ENCODE measurements around the gene OTOP2.
"Not testable (repeated sequence)": the region's sequence is repeated elsewhere in the genome, so short reads cannot be mapped to it uniquely, and the experiment has no call there.

The OTOP2 gene

GRCh38 chr17:74904687-74905409, 19.2 kb upstream of the OTOP2 start:
- no peak for TF ChIP-seq CTCF (IDR thresholded peaks at IDR 0.05)
- no peaks in the 10 kb centered on the region for H3K36me3 ChIP-seq (ENCODE audit: control insufficient read depth, insufficient read depth, low read length)
- no peak overlapping the region for H3K9ac ChIP-seq
- H3K27me3 ChIP-seq (ENCODE audit: control insufficient read depth, insufficient read depth, low read length), result no peaks in the 10 kb centered on the region
- H3K79me2 ChIP-seq, result no peaks in the 10 kb centered on the region
- no peak overlapping the region for H3K4me2 ChIP-seq (ENCODE audit: low read length)
- no peak overlapping the region for H3K27ac ChIP-seq
- H3K4me3 ChIP-seq (ENCODE audit: low read depth, low read length), result no peak overlapping the region
- H3K9me3 ChIP-seq (ENCODE audit: control insufficient read depth, low read length), result no peaks in the 10 kb centered on the region
- no peaks in the 10 kb centered on the region for H3K4me1 ChIP-seq
- no peak overlapping the region for H2AFZ ChIP-seq

- not testable (repeated sequence) for H3K79me2 ChIP-seq; H3K27me3 ChIP-seq (ENCODE audit: control insufficient read depth, insufficient read depth, low read length); H3K9me3 ChIP-seq (ENCODE audit: control insufficient read depth, low read length); H2AFZ ChIP-seq; H3K9ac ChIP-seq; H3K4me3 ChIP-seq (ENCODE audit: low read depth, low read length); H3K27ac ChIP-seq; H3K36me3 ChIP-seq (ENCODE audit: control insufficient read depth, insufficient read depth, low read length); H3K4me1 ChIP-seq; H3K4me2 ChIP-seq (ENCODE audit: low read length)
Measured at GRCh38 chr17:74906214-74906793, 17.8 kb upstream of the OTOP2 start.

GRCh38 chr17:74907012-74907411, 17.1 kb upstream of the OTOP2 start:
- no peaks in the 10 kb centered on the region for H3K79me2 ChIP-seq
- H3K27me3 ChIP-seq (ENCODE audit: control insufficient read depth, insufficient read depth, low read length), result no peaks in the 10 kb centered on the region
- H2AFZ ChIP-seq, result no peak overlapping the region
- no peaks in the 10 kb centered on the region for H3K9me3 ChIP-seq (ENCODE audit: control insufficient read depth, low read length)
- no peak for TF ChIP-seq CTCF (IDR thresholded peaks at IDR 0.05)
- no peak overlapping the region for H3K4me3 ChIP-seq (ENCODE audit: low read depth, low read length)
- no peak overlapping the region for H3K9ac ChIP-seq
- no peaks in the 10 kb centered on the region for H3K4me1 ChIP-seq
- no peak overlapping the region for H3K27ac ChIP-seq
- no peaks in the 10 kb centered on the region for H3K36me3 ChIP-seq (ENCODE audit: control insufficient read depth, insufficient read depth, low read length)
- no peak overlapping the region for H3K4me2 ChIP-seq (ENCODE audit: low read length)

- not testable (repeated sequence) for H3K4me2 ChIP-seq (ENCODE audit: low read length); H3K27me3 ChIP-seq (ENCODE audit: control insufficient read depth, insufficient read depth, low read length); H3K9me3 ChIP-seq (ENCODE audit: control insufficient read depth, low read length); H3K9ac ChIP-seq; H3K4me3 ChIP-seq (ENCODE audit: low read depth, low read length); H3K27ac ChIP-seq; H3K79me2 ChIP-seq; H3K4me1 ChIP-seq; H3K36me3 ChIP-seq (ENCODE audit: control insufficient read depth, insufficient read depth, low read length); H2AFZ ChIP-seq
Measured at GRCh38 chr17:74909097-74909496, 15.0 kb upstream of the OTOP2 start.

- H3K4me3 ChIP-seq (ENCODE audit: low read depth, low read length); H3K4me1 ChIP-seq; H2AFZ ChIP-seq; H3K27me3 ChIP-seq (ENCODE audit: control insufficient read depth, insufficient read depth, low read length); H3K27ac ChIP-seq; H3K4me2 ChIP-seq (ENCODE audit: low read length); H3K79me2 ChIP-seq; H3K9me3 ChIP-seq (ENCODE audit: control insufficient read depth, low read length); H3K36me3 ChIP-seq (ENCODE audit: control insufficient read depth, insufficient read depth, low read length); H3K9ac ChIP-seq: not testable (repeated sequence)
Measured at GRCh38 chr17:74911423-74911822, 12.7 kb upstream of the OTOP2 start.

- Histone ChIP-seq H3K9ac (no peak overlapping the region), H3K36me3 (ENCODE audit: control insufficient read depth, insufficient read depth, low read length) (no peaks in the 10 kb centered on the region), H3K27me3 (ENCODE audit: control insufficient read depth, insufficient read depth, low read length) (no peaks in the 10 kb centered on the region), H2AFZ (no peak overlapping the region), H3K79me2 (no peaks in the 10 kb centered on the region), H3K4me1 (no peaks in the 10 kb centered on the region), H3K27ac (no peak overlapping the region), H3K4me2 (ENCODE audit: low read length) (no peak overlapping the region), H3K4me3 (ENCODE audit: low read depth, low read length) (no peak overlapping the region), H3K9me3 (ENCODE audit: control insufficient read depth, low read length) (no peaks in the 10 kb centered on the region)
- no peak for TF ChIP-seq CTCF (IDR thresholded peaks at IDR 0.05)
Measured at GRCh38 chr17:74916136-74916850, 7.8 kb upstream of the OTOP2 start.
